A673 (cell line): Measurements from ENCODE around the gene C12orf50. TPM values are rescaled to one million over a fixed set of nuclear protein-coding genes. Genes with fewer than 3 reads are reported as not detected.

Experiments used
- Bru-seq: library from RNA; stranded (reverse); fragments of 400-500 nt; gene quantifications from one replicate; lab custom pipeline; 2021; lab: Mats Ljungman, UMichigan
- BruChase-seq, 2 experiments: library from RNA; stranded (reverse); fragments of 400-500 nt; gene quantifications; one replicate each; lab custom pipeline; 2021; lab: Mats Ljungman, UMichigan
- BruUV-seq: library from RNA; stranded (reverse); fragments of 400-500 nt; replicated peaks from 2 replicates; lab custom pipeline; 2021; lab: Mats Ljungman, UMichigan
- CTCF ChIA-PET: fragments of 300-600 bp; sonication (Branson Sonifier 250); formaldehyde crosslinking; loops from one replicate; lab custom pipeline; 2022; ENCODE audit warnings: antibody characterized with exemption; lab: Charles Lee
- POLR2A ChIA-PET: fragments of 300-600 bp; sonication (Branson Sonifier 250); formaldehyde crosslinking; loops from one replicate; lab custom pipeline; 2022; ENCODE audit warnings: antibody characterized with exemption; ENCODE audit not compliant: low non-redundant PET; lab: Charles Lee
- DNase-seq: peaks from one replicate; pipeline ENCODE4 v3.0.0-alpha.2; 2015; ENCODE audit warnings: low spot score
- H3K27ac ChIP-seq: fragments of 200-600 bp; sonication (generic); 2 replicates; pipeline ENCODE4 v1.5.1; 2016; ENCODE audit warnings: mixed run types, low read depth, mild to moderate bottlenecking, mixed read lengths, antibody characterized with exemption, low read length; ENCODE audit not compliant: poor library complexity, severe bottlenecking
- H3K27me3 ChIP-seq: fragments of 200-600 bp; sonication (generic); replicated peaks from 2 replicates; pipeline ENCODE4 v1.6.1; 2017; ENCODE audit warnings: mixed run types, low read depth, mild to moderate bottlenecking, mixed read lengths, antibody characterized with exemption, low read length; ENCODE audit not compliant: insufficient read depth, poor library complexity
- H3K36me3 ChIP-seq: fragments of 200-600 bp; sonication (generic); 2 replicates; pipeline ENCODE4 v1.6.1; 2016; ENCODE audit warnings: mixed run types, mild to moderate bottlenecking, mixed read lengths, antibody characterized with exemption, low read length; ENCODE audit not compliant: insufficient read depth, poor library complexity, severe bottlenecking
- H3K4me1 ChIP-seq: fragments of 200-600 bp; sonication (generic); 2 replicates; pipeline ENCODE4 v1.6.1; 2017; ENCODE audit warnings: mixed run types, mild to moderate bottlenecking, mixed read lengths, antibody characterized with exemption, low read length; ENCODE audit not compliant: insufficient read depth, poor library complexity, severe bottlenecking
- H3K4me3 ChIP-seq: fragments of 200-600 bp; sonication (generic); 2 replicates; pipeline ENCODE4 v1.5.1; 2016; ENCODE audit warnings: low read depth, mixed run types, mild to moderate bottlenecking, mixed read lengths, low read length; ENCODE audit not compliant: poor library complexity, severe bottlenecking
- H3K9me3 ChIP-seq: fragments of 200-600 bp; sonication (generic); 2 replicates; pipeline ENCODE4 v1.6.1; 2016; ENCODE audit warnings: mixed run types, low read depth, mild to moderate bottlenecking, mixed read lengths, antibody characterized with exemption, low read length; ENCODE audit not compliant: poor library complexity, severe bottlenecking
- CTCF ChIP-seq: fragments of 300-800, 200-600 bp; sonication (generic); conservative IDR thresholded peaks from 2 replicates; pipeline ENCODE4 v1.5.1; 2017; ENCODE audit warnings: low read depth, mild to moderate bottlenecking, antibody characterized with exemption, low read length, moderate library complexity, mixed read lengths
- EZH2 ChIP-seq: fragments of 200-600 bp; sonication (generic); IDR thresholded peaks from 2 replicates; pipeline ENCODE4 v1.6.1; 2017; ENCODE audit warnings: borderline replicate concordance, low read depth, mild to moderate bottlenecking, mixed read lengths, antibody characterized with exemption, low read length; ENCODE audit not compliant: poor library complexity, severe bottlenecking
- intact Hi-C: fragments of 100-400 bp; cut with micrococcal nuclease; formaldehyde crosslinking; loops from one replicate; pipeline ENCODE4 v1.10.0; 2022; ENCODE audit not compliant: unreplicated experiment
- long read RNA-seq: library from polyadenylated mRNA; stranded (forward); transcript quantifications from one replicate; pipeline ENCODE4 v2.0.0, GENCODE V29; 2022
- total RNA-seq: library from RNA; stranded (reverse); gene quantifications from 2 replicates; pipeline ENCODE4 v1.2.3, GENCODE V29; 2021

The C12orf50 gene, protein sequence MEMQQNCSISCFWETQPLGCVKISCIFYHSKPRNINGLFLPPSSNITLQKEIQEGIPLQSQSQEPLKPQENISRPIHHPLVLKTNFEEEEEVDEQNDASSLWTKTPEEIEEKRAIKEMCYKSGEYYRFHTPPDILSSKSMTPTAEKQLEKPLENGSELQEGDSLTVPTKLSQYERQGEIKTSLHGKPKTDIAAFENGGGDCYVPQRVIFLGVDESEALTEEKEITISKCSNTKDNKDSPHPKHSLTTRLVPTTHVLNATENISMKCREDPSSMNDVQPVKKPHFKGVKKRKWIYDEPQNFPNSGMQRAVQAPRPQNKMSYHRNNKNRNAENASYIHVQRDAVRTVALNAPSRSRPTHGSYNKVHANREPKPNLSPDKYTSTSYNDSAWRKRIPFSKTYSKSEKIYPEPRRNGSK
- 0.15 and 0.20 TPM in 2 replicates for total RNA-seq
- Bru-seq, nascent RNA: percentile 13 among the genes with signal in this experiment
- BruChase-seq, experiment 1, labeled RNA remaining after a 2-hour chase: percentile 3 among the genes with signal in this experiment
- percentile 9 among the genes with signal in this experiment for BruChase-seq, experiment 2, labeled RNA remaining after a 6-hour chase
- long read RNA-seq: 0 reads

GRCh38 chr12:88029093-88029665, at the start of gene C12orf50:
Gene C12orf50, minus strand, starts transcription at chr12:88029401. Its CDS starts 2,439 bp downstream, at chr12:88026962.
- Histone ChIP-seq H3K27me3 (no peaks in the 10 kb centered on the region), H3K9me3 (no peaks in the 10 kb centered on the region), H3K36me3 (no peaks in the 10 kb centered on the region), H3K4me1 (no peaks in the 10 kb centered on the region), H3K27ac (no peak within 1 kb of the TSS), H3K4me3 (no peak within 1 kb of the TSS)
- ChIA-PET POLR2A (no interaction called here), CTCF (no interaction called here)
- no peak for TF ChIP-seq CTCF
- no peak for TF ChIP-seq EZH2
- DNase-seq: no peak
- no TSS peak for BruUV-seq
- intact Hi-C loops: no loop called here

DNA sequence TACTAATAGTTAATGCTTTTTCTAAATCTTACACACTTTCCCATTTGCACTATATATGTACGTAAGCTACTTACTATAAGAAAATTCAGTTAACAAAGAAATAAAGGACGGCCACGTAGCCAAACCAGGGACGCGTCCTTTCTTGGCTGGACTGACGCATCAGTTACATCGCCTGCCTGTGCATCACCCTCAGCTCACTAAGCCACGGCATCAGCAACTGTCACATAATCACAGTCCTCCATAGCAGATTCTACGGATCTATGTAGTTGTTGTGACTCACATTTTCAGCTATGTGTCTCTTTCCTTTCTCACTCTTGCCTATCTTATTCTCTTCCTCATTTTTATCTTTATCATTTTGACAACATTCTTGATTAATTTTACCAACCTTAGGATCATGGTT, 38.1 kb upstream of the C12orf50 start:
- H3K27ac ChIP-seq: no peak overlapping the region
- TF ChIP-seq CTCF (no peak), EZH2 (no peak)
- POLR2A ChIA-PET: no interaction called here
- no peak overlapping the region for H3K4me3 ChIP-seq
- peaks cover 6% of the 10 kb centered on the region for H3K36me3 ChIP-seq
- no TSS peak for BruUV-seq
- no peaks in the 10 kb centered on the region for H3K9me3 ChIP-seq
- H3K27me3 ChIP-seq: no peaks in the 10 kb centered on the region
- CTCF ChIA-PET: no interaction called here
- DNase-seq: no peak
- H3K4me1 ChIP-seq: peaks cover 10% of the 10 kb centered on the region
- intact Hi-C loops: no loop called here

- H3K4me1 ChIP-seq: peaks cover 10% of the 10 kb centered on the region
- H3K27ac ChIP-seq: no peak overlapping the region
- CTCF ChIA-PET: no interaction called here
- no TSS peak for BruUV-seq
- H3K27me3 ChIP-seq: no peaks in the 10 kb centered on the region
- H3K36me3 ChIP-seq: peaks cover 4% of the 10 kb centered on the region
- TF ChIP-seq EZH2: no peak
- TF ChIP-seq CTCF: no peak
- no peak overlapping the region for H3K4me3 ChIP-seq
- intact Hi-C loops: no loop called here
- DNase-seq: peak; percentile 58
- H3K9me3 ChIP-seq: no peaks in the 10 kb centered on the region
- POLR2A ChIA-PET: no interaction called here
Measured at GRCh38 chr12:88063375-88063774, 34.2 kb upstream of the C12orf50 start.
